Measurements from ENCODE around the gene PCED1A. TPM values are rescaled to one million over a fixed set of nuclear protein-coding genes. Genes with fewer than 3 reads are reported as not detected.

Gene PCED1A
- total and polyA plus RNA-seq, 2 of the 8 experiments (the other 6 are each of a cell fraction or from before 2014, with no cell fraction given) = 13.4 to 18.9 TPM

DNA sequence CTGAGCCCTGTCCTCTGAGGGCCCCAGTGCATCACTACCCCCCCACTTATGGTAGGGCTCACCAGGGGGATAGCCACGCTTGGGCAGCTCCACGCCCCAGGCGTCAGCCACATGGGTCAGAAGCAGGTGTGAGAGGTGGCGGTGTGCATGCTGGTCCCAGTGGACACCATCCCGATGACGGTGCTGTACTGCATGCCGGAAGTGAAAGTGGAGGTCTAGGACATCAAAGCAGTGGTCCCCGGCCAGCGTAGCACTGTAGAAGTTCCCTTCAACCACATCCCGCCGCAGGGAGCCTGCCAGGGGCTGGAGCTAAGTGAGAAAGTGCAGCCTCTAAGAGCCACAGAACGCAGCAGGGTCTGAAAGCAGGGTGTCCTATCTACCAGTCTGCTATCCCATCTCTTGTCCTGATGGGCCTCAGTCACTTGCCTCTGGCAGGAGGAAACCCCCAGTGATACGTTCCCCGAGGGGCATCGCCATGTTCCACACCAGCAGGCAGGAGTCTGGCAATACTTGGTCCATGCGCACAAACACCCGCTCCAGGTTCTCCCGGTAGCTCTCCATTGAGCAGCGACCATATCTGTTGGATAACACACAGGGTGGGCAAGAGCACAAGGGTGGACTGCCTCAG, 2.2 kb downstream of the PCED1A start:
- Histone ChIP-seq H3K4me1 (replicated peaks in 1 of 4; ENCODE audit: control insufficient read depth in 3 of 4, insufficient read depth in 4 of 4, low read length in 3 of 4) (no peaks in the 10 kb centered on the region; a peak in 1 of 7 replicates), H3K79me2 (ENCODE audit: control insufficient read depth in 1 of 2, insufficient read depth in 2 of 2, low read length in 2 of 2) (no peaks in the 10 kb centered on the region), H2BK20ac (ENCODE audit: low read length) (no peak overlapping the region), H2AK5ac (ENCODE audit: low read depth, low read length) (no peak overlapping the region), H2BK5ac (ENCODE audit: low read depth, low read length) (no peak overlapping the region), H3K18ac (ENCODE audit: extremely low read depth, low read length) (no peak overlapping the region), H3K23ac (ENCODE audit: insufficient read length) (no peak overlapping the region), H3K4me2 (ENCODE audit: insufficient read depth in 1 of 2, low read depth in 2 of 2, low read length in 2 of 2) (no peak overlapping the region), H4K8ac (ENCODE audit: extremely low read depth, insufficient read depth, low read length) (no peak overlapping the region), H3K4me3 (ENCODE audit: extremely low read depth in 1 of 4, insufficient read depth in 2 of 4, low read depth in 3 of 4, low read length in 4 of 4) (no peak overlapping the region), H2AFZ (ENCODE audit: low read length) (no peak overlapping the region), H2BK15ac (ENCODE audit: low read length) (no peak overlapping the region), H3K9ac (replicated peaks in 1 of 4; ENCODE audit: extremely low read depth in 1 of 4, low read depth in 3 of 4, low read length in 3 of 4) (no peak overlapping the region), H4K91ac (replicated peaks; ENCODE audit: insufficient read length, low read length) (no peak overlapping the region), H3K27ac (ENCODE audit: low read depth, low read length) (no peak overlapping the region), H3K23me2 (ENCODE audit: low read depth, low read length) (peaks cover 9% of the 10 kb centered on the region; the same call in 1 of the 2 replicates), H3K27me3 (replicated peaks in 1 of 4; ENCODE audit: control insufficient read depth in 3 of 4, extremely low read depth in 1 of 4, insufficient read depth in 3 of 4, low read length in 3 of 4) (peaks cover 5 to 20% (median 18%) of the 10 kb centered on the region in 4 experiments), H4K5ac (ENCODE audit: insufficient read length, low read depth, low read length) (no peak overlapping the region), H3K79me1 (ENCODE audit: low read depth, low read length) (no peaks in the 10 kb centered on the region), H2BK12ac (ENCODE audit: low read depth, low read length) (no peak overlapping the region), H3K36me3 (ENCODE audit: control insufficient read depth in 2 of 4, insufficient read depth in 4 of 4, low read length in 3 of 4) (peaks cover 0 to 5% (median 0%) of the 10 kb centered on the region in 4 experiments; a peak in 1 of 8 replicates), H2BK120ac (replicated peaks; ENCODE audit: low read depth, low read length) (no peak overlapping the region), H3K14ac (ENCODE audit: insufficient read length) (no peak overlapping the region), H4K20me1 (replicated peaks in 1 of 2; ENCODE audit: control insufficient read depth in 1 of 2, insufficient read depth in 2 of 2, low read length in 2 of 2) (peaks cover 0 to 5% of the 10 kb centered on the region in 2 experiments), H3K56ac (replicated peaks; ENCODE audit: insufficient read length, low read depth, low read length) (no peak overlapping the region), H3K4ac (replicated peaks; ENCODE audit: insufficient read length, low read depth, low read length) (no peak overlapping the region), H3K9me3 (ENCODE audit: insufficient read depth in 2 of 2, low read depth in 1 of 2, low read length in 1 of 2) (peaks cover 0 to 6% of the 10 kb centered on the region in 2 experiments; a peak in 1 of 4 replicates)
- POLR2A ChIA-PET (ENCODE audit: partially characterized antibody) = no interaction called here
- no peak for DNase-seq (ENCODE audit: low read depth in 1 of 2, low spot score in 2 of 2)
- CTCF ChIA-PET (ENCODE audit: partially characterized antibody) = interaction anchor here (1.6 to 4.1 kb wide), 3 partner anchors 13 to 150 kb away, joined by 5 to 20 read pairs (median 5); no protein-coding TSS in a partner anchor
- 92% methylated on average over 19 of the region's 19 CpGs; no CpG with 5 or more reads in 1 of the 2 experiments for WGBS, 2 experiments (ENCODE audit: extremely low coverage in 1 of 2, insufficient coverage in 1 of 2, insufficient read length in 1 of 2, insufficient replicate concordance in 2 of 2, low coverage in 1 of 2, low lambda C conversion rate in 2 of 2, missing lambda C conversion rate in 1 of 2)
- TF ChIP-seq, protein P1, sequence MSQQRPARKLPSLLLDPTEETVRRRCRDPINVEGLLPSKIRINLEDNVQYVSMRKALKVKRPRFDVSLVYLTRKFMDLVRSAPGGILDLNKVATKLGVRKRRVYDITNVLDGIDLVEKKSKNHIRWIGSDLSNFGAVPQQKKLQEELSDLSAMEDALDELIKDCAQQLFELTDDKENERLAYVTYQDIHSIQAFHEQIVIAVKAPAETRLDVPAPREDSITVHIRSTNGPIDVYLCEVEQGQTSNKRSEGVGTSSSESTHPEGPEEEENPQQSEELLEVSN (IDR thresholded peaks at IDR 0.05) = no peak
- TF ChIP-seq SRF (IDR thresholded peaks at IDR 0.05; ENCODE audit: low read depth, low read length) (no peak), EZH2 (IDR thresholded peaks at IDR 0.05; ENCODE audit: low read depth, low read length, severe bottlenecking) (no peak), BRCA1 (IDR thresholded peaks at IDR 0.05; ENCODE audit: low read depth, low read length) (no peak), EP300 (IDR thresholded peaks at IDR 0.05; ENCODE audit: borderline replicate concordance in 1 of 2, low read depth in 2 of 2, low read length in 2 of 2) (no peak), GABPA (IDR thresholded peaks at IDR 0.05; ENCODE audit: borderline replicate concordance, insufficient read depth, low read length) (no peak)
- no peak for FAIRE-seq

Measured in H1 (cell line).